Measurements from ENCODE around the gene MTUS2.
"Not testable (repeated sequence)": the region's sequence is repeated elsewhere in the genome, so short reads cannot be mapped to it uniquely, and the experiment has no call there.

The MTUS2 gene

DNA sequence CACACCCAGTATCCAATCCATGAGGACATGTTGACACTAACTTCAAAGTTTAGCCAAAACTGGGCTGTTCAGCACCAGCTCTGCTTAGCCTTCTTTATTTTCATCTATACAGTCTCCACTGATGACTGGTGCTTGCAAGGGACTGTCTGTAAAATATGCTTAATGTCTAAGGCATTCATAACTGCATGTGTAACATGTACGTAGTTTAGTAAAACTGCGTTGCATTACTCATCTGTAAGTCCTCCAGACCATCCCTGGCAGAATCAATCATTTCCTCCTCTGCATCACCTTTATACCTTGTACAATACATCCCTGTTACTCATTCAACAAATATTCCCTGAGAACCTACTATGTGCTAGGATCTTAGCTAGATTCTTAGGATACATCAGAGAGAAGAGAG lies 362.1 kb downstream of the MTUS2 start:
- no peaks in the 10 kb centered on the region for H3K4me1 ChIP-seq (ENCODE audit: insufficient read depth, low read length)
- no peaks in the 10 kb centered on the region for H3K9me3 ChIP-seq (ENCODE audit: low read length)
- H3K36me3 ChIP-seq (ENCODE audit: insufficient read depth, low read length): no peaks in the 10 kb centered on the region
- no peaks in the 10 kb centered on the region for H3K27me3 ChIP-seq (ENCODE audit: insufficient read depth, low read length)
- no peak overlapping the region for H3K4me3 ChIP-seq (ENCODE audit: low read length)
- H2AFZ ChIP-seq (ENCODE audit: low read depth, low read length): no peak overlapping the region

DNA sequence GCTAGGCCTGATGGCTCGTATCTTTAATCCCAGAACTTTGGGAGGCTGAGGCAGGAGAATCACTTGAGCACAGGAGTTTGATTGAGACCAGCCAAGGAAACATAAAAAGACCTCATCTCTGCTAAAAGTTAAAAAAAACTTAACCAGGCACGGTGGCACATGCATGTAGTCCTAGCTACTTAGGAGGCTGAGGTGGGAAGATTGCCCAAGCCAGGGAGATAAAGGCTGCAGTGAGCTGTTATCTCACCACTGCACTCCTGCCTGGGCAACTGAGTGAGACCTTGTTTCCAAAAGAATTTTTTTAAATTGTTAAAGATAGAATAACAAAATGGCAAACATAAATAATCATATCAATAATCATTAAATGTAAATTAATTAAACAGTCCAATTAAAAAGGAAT lies 365.8 kb downstream of the MTUS2 start:
- Histone ChIP-seq H3K27me3 (ENCODE audit: insufficient read depth, low read length) (no peaks in the 10 kb centered on the region), H3K36me3 (ENCODE audit: insufficient read depth, low read length) (no peaks in the 10 kb centered on the region)

DNA sequence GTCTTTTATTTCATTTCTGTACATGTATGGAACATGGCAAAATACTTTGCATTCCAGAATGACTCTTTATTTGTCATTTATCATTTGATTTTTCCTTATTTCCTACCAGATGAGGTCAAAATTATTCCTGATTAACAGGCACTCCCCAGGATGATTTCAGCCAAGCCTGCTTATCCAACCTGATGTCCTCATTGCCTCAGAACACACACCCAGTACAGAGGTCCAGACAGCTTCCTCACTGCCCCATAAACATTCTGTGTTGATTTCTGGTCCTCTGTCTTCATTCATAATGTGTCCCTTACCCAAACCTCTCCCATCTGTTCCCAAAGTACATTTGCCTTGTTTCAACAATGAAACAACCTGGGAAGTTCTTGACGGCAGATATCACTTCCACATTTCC lies 367.4 kb downstream of the MTUS2 start:
- no peaks in the 10 kb centered on the region for H3K4me1 ChIP-seq (ENCODE audit: insufficient read depth, low read length)
- H3K4me3 ChIP-seq (ENCODE audit: low read length): no peak overlapping the region
- H2AFZ ChIP-seq (ENCODE audit: low read depth, low read length): no peak overlapping the region
- no peaks in the 10 kb centered on the region for H3K36me3 ChIP-seq (ENCODE audit: insufficient read depth, low read length)
- no peaks in the 10 kb centered on the region for H3K27me3 ChIP-seq (ENCODE audit: insufficient read depth, low read length)
- H3K9me3 ChIP-seq (ENCODE audit: low read length): no peaks in the 10 kb centered on the region

More for the DNA sequence above, 365.8 kb downstream of the MTUS2 start:
- Histone ChIP-seq H2AFZ (ENCODE audit: low read depth, low read length) (no peak overlapping the region), H3K4me1 (ENCODE audit: insufficient read depth, low read length) (no peaks in the 10 kb centered on the region), H3K4me3 (ENCODE audit: low read length) (no peak overlapping the region), H3K9me3 (ENCODE audit: low read length) (no peaks in the 10 kb centered on the region)

DNA sequence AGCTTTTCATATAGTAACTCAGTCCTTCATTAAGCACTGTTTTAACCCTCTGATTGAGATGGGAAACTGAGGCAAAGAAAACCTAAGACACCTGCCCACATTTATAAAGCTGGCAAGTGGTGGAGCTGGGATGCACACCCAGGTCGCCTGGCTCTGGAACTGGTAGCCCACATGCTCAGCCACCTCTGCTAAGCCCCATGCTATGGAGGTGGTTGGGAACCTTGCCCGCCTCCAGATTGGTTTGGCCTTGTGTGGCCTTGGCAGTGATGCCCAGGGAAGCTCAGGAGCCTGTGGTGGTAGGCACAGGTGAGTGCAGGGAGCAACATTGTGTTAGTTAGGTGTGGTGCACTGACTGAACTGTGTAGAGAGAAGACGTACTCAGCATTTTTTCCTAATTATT lies 370.2 kb downstream of the MTUS2 start:
- H3K4me1 ChIP-seq (ENCODE audit: insufficient read depth, low read length): no peaks in the 10 kb centered on the region
- H2AFZ ChIP-seq (ENCODE audit: low read depth, low read length): no peak overlapping the region
- no peaks in the 10 kb centered on the region for H3K36me3 ChIP-seq (ENCODE audit: insufficient read depth, low read length)
- no peak overlapping the region for H3K4me3 ChIP-seq (ENCODE audit: low read length)
- no peaks in the 10 kb centered on the region for H3K9me3 ChIP-seq (ENCODE audit: low read length)
- H3K27me3 ChIP-seq (ENCODE audit: insufficient read depth, low read length): no peaks in the 10 kb centered on the region

DNA sequence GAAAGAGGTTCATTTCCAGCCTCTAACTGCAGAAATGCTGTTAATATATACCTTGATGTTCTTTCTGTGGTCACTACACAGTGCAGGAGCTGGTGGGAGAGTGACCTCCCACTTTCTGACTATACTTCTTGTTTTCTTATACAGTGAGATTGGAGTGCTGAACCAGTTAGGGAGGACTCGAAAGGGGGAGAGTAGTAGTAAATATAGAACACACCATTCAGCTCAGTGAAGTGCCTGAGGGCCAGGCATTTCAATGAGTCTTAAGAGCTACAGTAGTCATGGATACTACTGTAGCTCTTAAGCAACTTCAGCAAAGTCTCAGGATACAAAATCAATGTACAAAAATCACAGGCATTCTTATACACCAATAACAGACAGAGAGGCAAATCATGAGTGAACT lies 372.9 kb downstream of the MTUS2 start:
- Histone ChIP-seq H3K9me3 (ENCODE audit: low read length) (no peaks in the 10 kb centered on the region), H3K27me3 (ENCODE audit: insufficient read depth, low read length) (no peaks in the 10 kb centered on the region), H2AFZ (ENCODE audit: low read depth, low read length) (no peak overlapping the region), H3K36me3 (ENCODE audit: insufficient read depth, low read length) (no peaks in the 10 kb centered on the region), H3K4me1 (ENCODE audit: insufficient read depth, low read length) (no peaks in the 10 kb centered on the region), H3K4me3 (ENCODE audit: low read length) (no peak overlapping the region)

DNA sequence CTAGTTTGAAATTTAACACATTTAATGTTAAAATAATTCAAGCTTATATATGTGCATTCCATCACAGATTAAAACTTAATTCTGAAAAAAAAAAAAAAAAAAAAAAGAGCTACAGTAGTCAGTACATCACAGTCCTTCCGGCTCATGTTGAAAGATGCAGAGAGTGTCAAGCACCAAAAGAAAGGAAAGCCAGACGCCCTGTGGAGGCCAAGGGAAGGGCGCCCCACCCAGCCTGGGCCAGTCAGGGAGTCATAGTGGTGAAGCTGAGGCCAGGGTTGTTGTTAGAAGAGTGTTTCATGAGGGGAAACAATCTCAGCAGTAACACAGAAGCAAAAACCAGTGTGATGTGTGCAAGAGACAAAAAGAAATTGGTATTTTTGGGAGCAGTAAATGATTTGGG lies 375.3 kb downstream of the MTUS2 start:
- H3K4me1 ChIP-seq (ENCODE audit: insufficient read depth, low read length): no peaks in the 10 kb centered on the region
- no peaks in the 10 kb centered on the region for H3K36me3 ChIP-seq (ENCODE audit: insufficient read depth, low read length)
- no peaks in the 10 kb centered on the region for H3K27me3 ChIP-seq (ENCODE audit: insufficient read depth, low read length)
- H3K9me3 ChIP-seq (ENCODE audit: low read length): no peaks in the 10 kb centered on the region
- no peak overlapping the region for H2AFZ ChIP-seq (ENCODE audit: low read depth, low read length)
- H3K4me3 ChIP-seq (ENCODE audit: low read length): no peak overlapping the region

DNA sequence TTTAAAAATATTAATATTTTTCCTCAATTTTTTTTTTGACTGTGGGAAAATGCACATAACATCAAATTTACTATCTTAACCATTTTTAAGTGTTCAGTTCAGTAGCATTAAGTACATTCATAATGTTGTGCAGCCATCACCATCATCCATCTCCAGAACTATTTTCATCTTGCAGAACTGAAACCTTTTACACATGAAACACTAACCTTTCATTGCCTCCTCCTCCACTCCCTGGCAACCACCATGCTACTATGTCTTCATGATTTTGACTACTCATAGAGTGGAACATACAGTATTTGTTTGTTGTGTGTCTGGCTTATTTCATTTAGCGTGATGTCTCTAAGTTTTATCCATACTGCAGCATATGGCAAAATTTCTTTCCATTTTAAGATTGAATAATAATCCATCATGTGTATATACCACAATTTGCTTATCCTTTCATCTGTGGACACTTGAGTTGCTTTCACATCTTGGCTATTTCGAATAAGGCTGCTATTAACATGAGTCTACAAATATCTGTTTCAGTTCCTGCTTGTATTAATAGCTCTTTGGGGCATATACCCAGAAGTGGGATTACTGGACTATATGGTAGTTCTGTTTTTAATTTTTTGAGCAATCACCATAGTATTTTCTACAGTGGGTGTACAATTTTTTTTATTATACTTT lies 376.4 kb downstream of the MTUS2 start:
- no peak overlapping the region for H3K4me3 ChIP-seq (ENCODE audit: low read length)
- H3K4me1 ChIP-seq (ENCODE audit: insufficient read depth, low read length): no peaks in the 10 kb centered on the region
- H3K9me3 ChIP-seq (ENCODE audit: low read length): no peaks in the 10 kb centered on the region

DNA sequence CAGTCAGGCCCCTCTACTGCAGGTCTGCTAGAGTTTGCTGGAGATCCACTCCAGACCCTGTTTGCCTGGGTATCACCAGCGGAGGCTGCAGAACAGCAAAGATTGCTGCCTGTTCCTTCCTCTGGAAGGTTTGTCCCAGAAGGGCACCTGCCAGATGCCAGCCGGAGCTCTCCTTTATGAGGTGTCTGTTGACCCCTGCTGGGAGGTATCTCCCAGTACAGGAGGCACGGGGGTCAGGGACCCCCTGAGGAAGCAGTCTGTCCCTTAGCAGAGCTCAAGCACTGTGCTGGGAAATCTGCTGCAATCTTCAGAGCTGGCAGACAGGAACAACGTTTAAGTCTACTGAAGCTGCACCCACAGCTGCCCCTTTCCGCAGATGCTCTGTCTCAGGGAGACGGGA lies 382.6 kb downstream of the MTUS2 start:
- not testable (repeated sequence) for H3K36me3 ChIP-seq (ENCODE audit: insufficient read depth, low read length); H3K27me3 ChIP-seq (ENCODE audit: insufficient read depth, low read length); H3K4me3 ChIP-seq (ENCODE audit: low read length); H3K9me3 ChIP-seq (ENCODE audit: low read length); H2AFZ ChIP-seq (ENCODE audit: low read depth, low read length); H3K4me1 ChIP-seq (ENCODE audit: insufficient read depth, low read length)

More for the DNA sequence above, 376.4 kb downstream of the MTUS2 start:
- Histone ChIP-seq H2AFZ (ENCODE audit: low read depth, low read length) (no peak overlapping the region), H3K36me3 (ENCODE audit: insufficient read depth, low read length) (no peaks in the 10 kb centered on the region), H3K27me3 (ENCODE audit: insufficient read depth, low read length) (no peaks in the 10 kb centered on the region)

DNA sequence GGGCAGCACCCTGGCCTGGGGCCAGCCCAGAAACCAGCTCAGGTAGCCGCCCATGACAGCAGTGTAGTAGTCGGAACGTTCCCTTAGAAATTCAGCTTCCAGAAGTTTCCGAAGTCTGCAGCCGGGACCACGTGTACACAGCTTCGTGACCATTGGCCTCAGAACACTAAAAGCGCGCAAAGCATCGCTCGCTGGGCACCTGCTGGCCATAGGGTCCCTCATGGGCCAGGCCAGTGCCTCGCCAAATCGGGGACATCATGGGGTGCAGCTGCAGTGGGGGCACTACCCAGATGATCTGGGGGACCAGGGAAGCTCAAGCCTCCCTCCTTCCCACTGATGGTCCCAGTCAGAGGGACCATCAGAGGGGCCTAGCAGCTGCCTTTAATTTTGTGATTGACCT lies 384.5 kb downstream of the MTUS2 start:
- H2AFZ ChIP-seq (ENCODE audit: low read depth, low read length): no peak overlapping the region
- H3K4me3 ChIP-seq (ENCODE audit: low read length): no peak overlapping the region
- no peaks in the 10 kb centered on the region for H3K27me3 ChIP-seq (ENCODE audit: insufficient read depth, low read length)
- no peaks in the 10 kb centered on the region for H3K36me3 ChIP-seq (ENCODE audit: insufficient read depth, low read length)
- no peaks in the 10 kb centered on the region for H3K9me3 ChIP-seq (ENCODE audit: low read length)
- no peaks in the 10 kb centered on the region for H3K4me1 ChIP-seq (ENCODE audit: insufficient read depth, low read length)

DNA sequence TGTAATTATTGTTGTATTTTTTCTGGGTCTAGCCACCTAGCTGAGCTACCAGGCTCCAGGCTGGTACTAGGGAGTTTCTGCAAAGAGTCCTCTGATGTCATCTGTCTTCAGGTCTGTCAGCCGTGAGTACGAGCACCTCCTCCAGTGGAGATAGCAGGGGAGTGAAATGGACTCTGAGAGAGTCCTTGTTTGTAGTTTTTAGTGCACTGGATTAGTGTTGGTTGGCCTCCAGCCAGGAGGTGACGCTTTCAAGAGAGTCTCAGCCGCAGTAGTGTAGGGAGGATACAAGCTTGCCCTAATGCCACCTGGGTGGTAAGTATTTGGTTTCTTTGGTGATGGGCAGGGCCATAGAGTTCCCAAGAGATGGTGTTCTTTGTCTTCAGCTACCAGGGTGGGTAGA lies 390.5 kb downstream of the MTUS2 start:
- Histone ChIP-seq H3K4me3 (ENCODE audit: low read length) (no peak overlapping the region), H3K9me3 (ENCODE audit: low read length) (no peaks in the 10 kb centered on the region), H3K4me1 (ENCODE audit: insufficient read depth, low read length) (no peaks in the 10 kb centered on the region), H3K27me3 (ENCODE audit: insufficient read depth, low read length) (no peaks in the 10 kb centered on the region), H3K36me3 (ENCODE audit: insufficient read depth, low read length) (no peaks in the 10 kb centered on the region), H2AFZ (ENCODE audit: low read depth, low read length) (no peak overlapping the region)

DNA sequence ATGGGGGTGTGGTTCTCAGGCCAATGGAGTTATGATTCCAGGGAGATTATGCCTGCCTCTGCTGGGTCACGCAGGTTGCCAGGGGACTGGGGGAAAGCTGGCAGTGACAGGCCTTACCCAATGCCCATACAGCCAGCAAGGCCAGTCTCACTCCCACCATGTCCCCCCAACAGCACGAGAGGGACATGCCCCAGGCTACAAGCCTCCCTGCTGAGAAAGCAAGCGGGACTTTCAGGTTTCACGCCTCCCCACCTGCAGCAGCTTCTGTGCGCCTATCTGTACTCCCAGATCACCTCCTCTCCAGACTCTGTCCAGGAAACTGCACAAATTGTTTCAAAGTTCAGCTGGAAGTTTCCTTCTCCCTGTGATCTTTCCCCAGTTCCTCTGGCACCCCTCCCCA lies 391.0 kb downstream of the MTUS2 start:
- H3K9me3 ChIP-seq (ENCODE audit: low read length); H2AFZ ChIP-seq (ENCODE audit: low read depth, low read length); H3K4me1 ChIP-seq (ENCODE audit: insufficient read depth, low read length); H3K36me3 ChIP-seq (ENCODE audit: insufficient read depth, low read length); H3K27me3 ChIP-seq (ENCODE audit: insufficient read depth, low read length); H3K4me3 ChIP-seq (ENCODE audit: low read length): not testable (repeated sequence)

DNA sequence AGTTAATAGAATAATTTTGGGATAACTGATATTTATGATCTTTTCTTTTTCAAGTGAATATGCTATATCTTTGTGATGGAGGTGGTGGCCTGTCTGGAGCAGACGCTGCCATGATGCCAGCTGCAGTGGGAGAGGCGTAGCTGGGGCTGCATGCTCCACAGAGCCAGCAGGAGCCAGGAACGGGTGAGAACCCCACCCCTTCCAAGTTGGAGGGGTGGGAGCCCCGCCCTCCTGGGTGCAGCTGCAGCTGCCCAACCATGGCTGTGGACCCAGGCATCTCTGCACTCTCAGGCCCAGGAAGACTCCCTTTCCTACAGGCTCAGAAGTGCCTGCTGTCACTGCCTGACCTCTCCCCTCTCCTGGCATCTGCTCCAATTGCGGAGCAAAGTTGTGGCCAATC lies 402.3 kb downstream of the MTUS2 start:
- H3K4me3 ChIP-seq (ENCODE audit: low read length): no peak overlapping the region
- H2AFZ ChIP-seq (ENCODE audit: low read depth, low read length): no peak overlapping the region
- H3K9me3 ChIP-seq (ENCODE audit: low read length): no peaks in the 10 kb centered on the region
- H3K36me3 ChIP-seq (ENCODE audit: insufficient read depth, low read length): no peaks in the 10 kb centered on the region
- no peaks in the 10 kb centered on the region for H3K4me1 ChIP-seq (ENCODE audit: insufficient read depth, low read length)
- no peaks in the 10 kb centered on the region for H3K27me3 ChIP-seq (ENCODE audit: insufficient read depth, low read length)

DNA sequence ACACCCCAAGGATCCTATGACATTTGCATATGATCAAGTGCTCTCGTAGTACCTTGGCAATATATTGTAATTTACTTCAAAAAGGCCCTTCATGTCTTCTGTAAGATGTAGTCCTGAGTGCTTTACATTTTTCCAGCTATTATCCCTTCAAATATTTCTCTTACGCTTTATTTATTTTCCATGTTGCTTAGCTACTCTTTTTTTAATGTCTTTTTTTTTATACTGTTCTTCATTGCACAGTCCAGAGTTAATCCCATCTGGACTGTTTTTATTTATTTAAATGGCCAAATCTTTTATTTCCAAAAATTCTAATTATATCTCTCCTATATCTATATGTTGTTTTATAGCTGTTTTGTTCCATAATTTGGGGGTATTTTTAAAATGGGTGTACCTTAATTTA lies 404.1 kb downstream of the MTUS2 start:
- no peaks in the 10 kb centered on the region for H3K4me1 ChIP-seq (ENCODE audit: insufficient read depth, low read length)
- H3K36me3 ChIP-seq (ENCODE audit: insufficient read depth, low read length): no peaks in the 10 kb centered on the region
- no peaks in the 10 kb centered on the region for H3K9me3 ChIP-seq (ENCODE audit: low read length)
- no peak overlapping the region for H3K4me3 ChIP-seq (ENCODE audit: low read length)
- no peaks in the 10 kb centered on the region for H3K27me3 ChIP-seq (ENCODE audit: insufficient read depth, low read length)
- no peak overlapping the region for H2AFZ ChIP-seq (ENCODE audit: low read depth, low read length)

DNA sequence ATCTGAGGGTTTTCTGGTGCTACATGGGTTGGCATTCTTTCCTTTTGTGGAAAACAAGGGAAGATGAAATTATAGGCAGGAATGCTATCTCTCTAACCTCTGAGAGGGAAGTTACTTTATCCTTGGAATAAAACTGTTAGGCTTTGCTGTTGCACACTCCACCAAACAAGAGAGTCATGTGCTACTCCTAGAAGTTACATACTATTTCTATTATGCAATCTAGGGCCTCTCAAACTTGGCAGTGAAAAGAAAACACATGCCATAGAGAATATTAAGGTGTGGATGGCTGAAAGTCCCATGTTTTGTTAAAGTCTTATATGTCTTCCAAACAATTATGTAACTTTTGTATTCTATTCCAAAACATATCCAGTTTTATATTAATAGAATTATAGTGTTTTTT lies 407.4 kb downstream of the MTUS2 start:
- Histone ChIP-seq H3K4me3 (ENCODE audit: low read length) (no peak overlapping the region), H3K36me3 (ENCODE audit: insufficient read depth, low read length) (no peaks in the 10 kb centered on the region), H3K27me3 (ENCODE audit: insufficient read depth, low read length) (no peaks in the 10 kb centered on the region), H2AFZ (ENCODE audit: low read depth, low read length) (no peak overlapping the region), H3K9me3 (ENCODE audit: low read length) (no peaks in the 10 kb centered on the region), H3K4me1 (ENCODE audit: insufficient read depth, low read length) (no peaks in the 10 kb centered on the region)

Measured in neuron (in vitro differentiated cells).